HL-60/S4 treated with phorbol 12-myristate 13-acetate at 8.2 ng/mL for 4 days and 3 days (cell line): ENCODE measurements around the gene HTRA3.

Experiments used
- in situ Hi-C: fragments of 300-500 bp; cut with MboI; formaldehyde crosslinking; loops from 2 replicates; pipeline ENCODE4 v1.15.0; 2022; ENCODE audit warnings: low sequenced_read_pairs

The HTRA3 gene

DNA sequence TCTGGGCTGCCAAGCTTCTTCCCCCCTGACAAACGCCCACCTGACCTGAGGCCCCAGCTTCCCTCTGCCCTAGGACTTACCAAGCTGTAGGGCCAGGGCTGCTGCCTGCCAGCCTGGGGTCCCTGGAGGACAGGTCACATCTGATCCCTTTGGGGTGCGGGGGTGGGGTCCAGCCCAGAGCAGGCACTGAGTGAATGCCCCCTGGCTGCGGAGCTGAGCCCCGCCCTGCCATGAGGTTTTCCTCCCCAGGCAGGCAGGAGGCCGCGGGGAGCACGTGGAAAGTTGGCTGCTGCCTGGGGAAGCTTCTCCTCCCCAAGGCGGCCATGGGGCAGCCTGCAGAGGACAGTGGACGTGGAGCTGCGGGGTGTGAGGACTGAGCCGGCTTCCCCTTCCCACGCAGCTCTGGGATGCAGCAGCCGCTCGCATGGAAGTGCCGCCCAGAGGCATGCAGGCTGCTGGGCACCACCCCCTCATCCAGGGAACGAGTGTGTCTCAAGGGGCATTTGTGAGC, 37.0 kb downstream of the HTRA3 start:
- in situ Hi-C loops, result no loop called here

- in situ Hi-C loops, result no loop called here
These were observed 37.6 kb downstream of the HTRA3 start for GRCh38 chr4:8307121-8307520.

- in situ Hi-C loops, result no loop called here
These were observed 38.2 kb downstream of the HTRA3 start for GRCh38 chr4:8307714-8308113.

DNA sequence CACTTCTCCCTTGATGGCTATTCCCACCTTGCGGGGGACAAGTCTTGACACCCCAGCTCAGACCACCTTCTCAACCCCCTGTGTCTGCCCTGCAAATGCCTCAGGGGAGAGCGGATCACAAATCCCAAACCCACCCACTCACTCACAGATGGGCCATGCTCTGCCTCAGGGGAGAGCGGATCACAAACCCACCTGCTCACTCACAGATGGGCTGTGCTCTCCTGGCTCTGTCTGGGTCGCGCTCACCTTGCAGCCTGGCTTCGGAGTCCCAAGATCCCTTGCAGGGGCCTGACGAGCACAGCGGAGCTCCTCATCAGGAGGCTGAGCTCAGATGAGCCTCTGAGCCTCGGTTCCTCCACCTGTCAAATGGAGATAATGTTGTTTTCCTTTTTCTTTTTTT, 38.6 kb downstream of the HTRA3 start:
- in situ Hi-C loops, result no loop called here

- in situ Hi-C loops, result no loop called here
These were observed 39.6 kb downstream of the HTRA3 start for GRCh38 chr4:8308856-8309771.

DNA sequence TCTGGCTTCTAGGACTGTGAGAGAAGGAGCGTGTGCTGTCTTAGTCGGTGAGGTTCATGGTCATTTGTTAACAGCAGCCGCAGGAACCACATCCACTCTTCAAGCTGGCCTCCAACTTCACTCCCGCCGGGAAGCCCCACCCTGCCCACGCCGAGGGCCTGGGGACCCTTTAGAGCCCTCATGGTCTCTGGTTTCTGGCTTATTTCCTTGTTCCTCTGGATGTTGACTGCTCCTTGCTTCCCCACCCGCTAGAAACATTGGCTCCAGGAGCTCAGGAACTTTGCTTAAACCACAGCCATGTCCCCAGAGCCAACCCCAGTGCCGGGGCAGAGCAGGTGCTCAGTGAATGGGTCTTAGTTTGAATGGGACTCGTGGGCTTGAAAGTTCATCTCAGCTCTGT, 40.8 kb downstream of the HTRA3 start:
- in situ Hi-C loops, result no loop called here

DNA sequence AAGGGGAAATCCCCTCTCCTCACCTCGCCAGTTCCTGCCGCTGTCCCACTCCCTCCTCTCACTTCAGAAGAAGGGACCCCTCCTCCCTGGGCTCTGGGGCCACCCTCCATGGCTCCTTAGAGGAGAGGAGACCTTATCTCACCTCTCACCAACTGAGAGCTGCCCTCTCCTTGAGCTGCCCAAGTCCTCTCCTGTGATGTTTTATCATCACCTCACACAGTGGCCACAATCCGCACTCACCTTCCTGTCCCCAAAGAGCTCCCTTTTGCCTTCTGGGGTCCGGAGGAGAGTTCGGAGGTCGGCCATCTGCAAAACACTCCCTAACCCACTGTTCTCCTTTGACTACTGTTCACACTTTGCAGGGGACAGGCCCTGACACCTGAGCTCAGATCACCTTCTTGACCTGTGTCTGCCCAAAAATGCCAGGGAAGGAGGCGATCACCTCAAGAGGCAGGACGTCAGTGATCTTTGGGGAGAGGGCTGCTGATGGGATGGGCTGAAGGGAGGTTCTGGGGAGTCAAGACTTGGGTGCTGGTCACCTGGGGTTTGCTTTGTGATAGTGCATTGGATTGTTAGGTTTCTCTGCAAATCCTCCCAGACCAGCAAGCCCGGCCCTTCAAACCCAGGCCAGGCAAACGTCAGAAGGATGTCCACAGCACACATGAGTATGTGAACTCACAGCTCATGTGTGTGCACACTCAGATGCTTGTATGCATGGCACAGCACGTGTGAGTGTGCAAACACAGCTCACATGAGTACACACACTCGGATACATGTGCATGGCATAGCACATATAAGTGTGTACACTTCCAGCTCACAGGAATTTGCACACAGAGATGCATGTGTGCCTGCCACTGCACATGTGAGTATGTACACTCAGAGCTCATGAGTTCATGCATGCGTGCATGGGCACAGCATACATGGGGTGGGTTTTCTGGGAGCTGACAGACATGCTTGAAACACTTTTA, 41.8 kb downstream of the HTRA3 start:
- in situ Hi-C loops, result no loop called here

DNA sequence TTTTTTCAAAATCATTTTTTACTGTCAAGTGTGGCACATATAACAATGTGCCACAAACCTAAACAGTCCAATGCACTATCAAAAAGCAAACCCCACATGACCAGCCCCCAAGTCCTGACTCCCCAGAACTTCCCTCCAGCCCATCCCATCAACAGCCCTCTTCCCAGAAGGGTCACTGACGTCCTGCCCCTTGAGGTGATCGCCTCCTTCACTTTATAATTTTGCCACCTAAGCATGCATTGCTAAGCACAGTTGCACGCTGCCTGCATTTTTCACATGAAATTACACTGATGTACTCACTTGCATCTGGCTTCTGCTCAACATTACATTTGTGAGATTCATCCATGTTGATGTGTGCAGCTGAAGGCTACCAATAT, 42.5 kb downstream of the HTRA3 start:
- in situ Hi-C loops, result no loop called here

- in situ Hi-C loops, result no loop called here
These were observed 43.4 kb downstream of the HTRA3 start for GRCh38 chr4:8312976-8313375.

DNA sequence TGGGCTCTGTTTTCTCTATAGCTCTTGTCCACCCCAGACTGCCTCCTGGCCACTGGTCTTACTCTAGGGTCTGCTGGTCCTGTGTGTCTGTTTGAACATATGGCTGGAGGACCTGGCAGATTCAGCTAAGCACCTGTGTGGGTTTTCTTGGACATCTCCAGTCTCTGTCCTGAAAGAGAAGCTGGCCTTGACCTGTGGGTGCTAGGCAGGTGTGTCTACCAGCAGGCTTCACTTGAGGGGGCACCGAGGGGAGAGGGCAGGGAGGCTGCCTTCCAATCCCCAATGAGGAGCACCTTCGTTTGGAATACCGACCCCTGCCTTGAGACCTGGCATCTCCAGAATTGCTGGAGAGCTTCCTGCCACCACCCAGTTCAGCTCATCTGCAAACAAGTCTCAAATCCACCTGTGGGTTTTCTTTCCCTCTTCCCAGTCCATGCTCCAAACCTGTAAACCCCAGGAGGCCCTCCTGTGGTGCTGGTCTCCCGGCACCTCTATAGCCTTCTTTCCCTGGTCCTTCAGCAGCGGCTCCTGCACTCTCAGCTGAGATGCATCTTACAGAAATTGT, 45.2 kb downstream of the HTRA3 start:
- in situ Hi-C loops, result no loop called here

DNA sequence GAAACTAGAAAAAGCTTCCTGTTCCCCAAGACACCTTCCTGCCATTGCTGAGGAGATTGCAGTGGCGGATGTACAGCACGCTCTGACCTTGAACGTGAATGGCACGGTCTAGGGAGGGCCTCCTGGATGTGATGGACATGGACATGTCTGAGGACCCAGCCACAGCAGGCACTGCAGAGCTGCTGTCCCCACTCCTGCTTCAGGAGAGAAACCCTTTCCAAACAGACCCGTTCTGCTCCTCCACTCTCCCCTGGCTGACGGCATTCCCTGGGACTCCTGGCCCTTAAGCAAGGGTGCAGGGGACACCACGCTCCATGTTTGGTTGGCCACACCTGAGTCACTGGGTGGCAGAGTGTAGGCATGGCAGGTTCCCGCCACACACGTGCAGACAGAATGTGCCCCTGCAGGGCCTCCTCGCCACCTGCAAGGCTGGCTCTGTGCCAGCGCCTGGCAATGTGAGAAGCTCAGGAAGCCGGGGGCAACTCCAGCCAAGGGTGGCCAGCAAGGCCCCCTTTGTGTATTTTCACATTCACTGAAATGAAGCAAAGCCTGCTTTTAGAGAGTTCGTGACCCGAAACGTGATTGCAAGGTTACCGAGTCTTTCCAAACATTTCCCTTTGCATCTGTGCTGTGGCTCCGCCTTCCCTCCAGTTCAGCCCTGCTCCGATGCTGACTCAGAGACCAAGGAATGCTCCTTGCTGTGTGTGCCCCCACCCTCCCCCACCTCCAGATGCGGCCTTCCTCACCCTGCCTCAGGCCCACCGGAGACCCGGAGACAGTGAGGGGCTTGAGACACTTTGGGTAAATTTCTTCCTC, 46.1 kb downstream of the HTRA3 start:
- in situ Hi-C loops, result no loop called here

DNA sequence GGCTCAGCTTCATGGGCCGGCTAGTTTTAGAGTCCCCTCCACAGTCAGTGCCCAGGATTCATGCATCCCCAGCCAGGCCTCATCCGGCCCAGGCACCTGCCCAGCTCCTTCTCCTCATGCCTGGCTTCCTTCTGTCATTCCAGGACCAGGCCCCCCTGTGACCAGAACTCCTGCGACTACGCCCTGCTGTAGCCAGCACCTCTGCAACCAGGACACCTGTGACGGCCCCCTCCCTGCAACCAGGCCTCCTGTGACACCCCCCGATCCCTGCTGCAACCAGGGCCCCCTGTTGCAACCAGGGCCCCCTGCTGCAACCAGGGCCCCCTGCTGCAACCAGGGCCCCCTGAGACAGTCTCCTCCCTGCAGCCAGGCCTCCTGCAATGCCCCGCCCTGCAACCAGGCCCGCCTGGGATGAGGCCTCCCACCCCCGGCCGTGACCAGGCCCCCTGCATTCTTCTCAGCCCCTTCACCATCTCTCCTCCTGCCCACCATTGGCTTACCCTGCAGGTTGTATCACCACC, 46.8 kb downstream of the HTRA3 start:
- in situ Hi-C loops, result no loop called here

GRCh38 chr4:8316911-8317351, 47.4 kb downstream of the HTRA3 start:
- in situ Hi-C loops, result no loop called here

- in situ Hi-C loops, result no loop called here
These were observed 47.9 kb downstream of the HTRA3 start for GRCh38 chr4:8317474-8317873.

DNA sequence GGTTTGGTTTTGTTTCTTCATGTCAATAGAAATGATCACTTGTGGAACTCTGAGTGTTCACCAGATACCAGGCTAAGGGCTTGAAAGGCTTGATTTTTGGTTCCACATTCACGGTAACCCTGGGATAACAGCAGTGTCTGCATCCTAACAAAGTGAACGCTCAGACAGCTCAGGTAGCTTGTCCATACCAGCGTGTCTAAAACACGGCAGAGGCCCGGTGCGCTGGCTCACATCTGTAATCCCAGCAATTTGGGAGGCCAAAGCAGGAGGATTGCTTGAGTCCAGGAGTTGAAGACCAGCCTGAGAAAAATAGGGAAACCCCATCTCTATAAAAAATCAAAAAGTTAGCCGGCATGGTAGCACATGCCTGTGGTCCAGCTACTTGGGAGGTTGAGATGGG, 49.0 kb downstream of the HTRA3 start:
- in situ Hi-C loops, result no loop called here

DNA sequence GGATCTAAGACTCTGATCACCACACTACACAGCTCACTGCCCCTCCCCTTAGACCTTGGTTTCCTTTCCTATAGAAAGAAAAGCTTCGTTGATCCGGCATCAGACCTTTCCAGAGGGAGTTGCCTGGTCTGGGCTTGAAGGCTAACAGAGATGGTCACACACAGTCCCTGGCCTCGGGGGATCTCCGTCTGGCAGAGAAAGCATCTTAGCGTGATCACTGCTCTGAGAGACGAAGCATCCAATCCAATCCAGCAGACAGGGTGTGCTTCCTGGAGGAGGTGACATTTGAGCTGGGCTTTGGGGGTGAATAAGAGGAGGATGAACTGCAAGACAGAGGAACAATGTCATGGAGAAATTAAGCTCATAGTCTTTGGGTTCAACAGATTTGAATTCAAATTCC, 49.5 kb downstream of the HTRA3 start:
- in situ Hi-C loops, result no loop called here

GRCh38 chr4:8319731-8320385, 50.3 kb downstream of the HTRA3 start:
- in situ Hi-C loops, result no loop called here

DNA sequence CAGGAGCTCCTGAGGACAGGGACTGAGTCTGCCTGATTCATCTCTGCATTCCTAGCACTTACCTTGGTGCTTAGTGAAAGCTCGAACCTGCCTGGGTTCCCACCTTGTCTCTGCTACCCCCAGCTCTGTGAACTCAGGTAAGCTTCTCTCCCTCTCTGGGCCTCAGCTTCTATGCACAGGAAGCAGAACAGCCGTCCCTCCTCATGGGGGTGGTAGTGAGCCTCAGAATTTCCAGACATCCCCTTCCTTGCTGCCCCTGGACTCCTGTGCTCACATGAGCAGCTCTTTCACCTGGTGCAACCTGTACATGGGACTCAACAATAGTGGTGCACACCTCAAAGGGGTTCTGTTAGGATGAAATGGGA, 50.8 kb downstream of the HTRA3 start:
- in situ Hi-C loops, result no loop called here

DNA sequence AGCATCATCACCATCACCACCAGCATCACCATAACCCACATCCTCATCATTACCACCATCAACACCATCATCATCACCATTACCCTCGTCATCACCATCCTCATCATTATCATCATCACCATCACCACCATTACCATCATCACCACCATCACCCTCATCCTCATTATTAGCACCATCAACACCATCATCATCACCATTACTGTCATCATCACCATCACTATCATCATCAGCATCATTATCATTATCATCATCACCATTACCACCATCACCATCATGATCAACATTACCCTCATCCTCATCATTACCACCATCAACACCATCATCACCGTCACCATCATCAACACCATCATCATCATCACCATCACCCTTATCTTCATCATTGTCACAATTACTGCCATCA, 51.7 kb downstream of the HTRA3 start:
- in situ Hi-C loops, result no loop called here

- in situ Hi-C loops, result no loop called here
These were observed 52.2 kb downstream of the HTRA3 start for GRCh38 chr4:8321771-8322170.
